Mesendoderm (in vitro differentiated cells): ENCODE data around the gene PDZD8.

ENCODE experiments used
- DNase-seq: peaks from one replicate; pipeline ENCODE4 v3.0.0; 2013
- H2AK5ac ChIP-seq: 2 replicates; pipeline ENCODE4 v1.6.1; 2013; ENCODE audit warnings: low read length, inconsistent platforms
- H2BK120ac ChIP-seq: 2 replicates; pipeline ENCODE4 v1.6.1; 2013; ENCODE audit warnings: low read depth, mild to moderate bottlenecking, low read length, moderate library complexity, mixed read lengths
- H2BK15ac ChIP-seq: replicated peaks from 2 replicates; pipeline ENCODE4 v1.6.1; 2013; ENCODE audit warnings: low read depth, mild to moderate bottlenecking, moderate library complexity
- H2BK5ac ChIP-seq: 2 replicates; pipeline ENCODE4 v1.6.1; 2013; ENCODE audit warnings: low read length, inconsistent platforms
- H3K18ac ChIP-seq: 2 replicates; pipeline ENCODE4 v1.6.1; 2013; ENCODE audit warnings: mild to moderate bottlenecking, low read length, mixed read lengths
- H3K23ac ChIP-seq: one replicate; pipeline ENCODE4 v1.6.1; 2013; ENCODE audit warnings: low read length
- H3K27ac ChIP-seq: 2 replicates; pipeline ENCODE4 v1.5.1; 2013; ENCODE audit warnings: low read depth, mild to moderate bottlenecking, inconsistent platforms, low read length, moderate library complexity
- H3K27me3 ChIP-seq: 2 replicates; pipeline ENCODE4 v1.6.1; 2013; ENCODE audit warnings: low read length, control low read depth, mild to moderate bottlenecking, inconsistent platforms; ENCODE audit not compliant: insufficient read depth, poor library complexity
- H3K36me3 ChIP-seq: 2 replicates; pipeline ENCODE4 v1.6.1; 2013; ENCODE audit warnings: low read length, inconsistent platforms; ENCODE audit not compliant: control insufficient read depth, insufficient read depth
- H3K4ac ChIP-seq: one replicate; pipeline ENCODE4 v1.6.1; 2013; ENCODE audit warnings: low read depth, mild to moderate bottlenecking, low read length, moderate library complexity
- H3K4me1 ChIP-seq: 2 replicates; pipeline ENCODE4 v1.6.1; 2013; ENCODE audit warnings: low read depth, low read length, inconsistent platforms; ENCODE audit not compliant: control insufficient read depth
- H3K4me2 ChIP-seq: 2 replicates; pipeline ENCODE4 v1.6.1; 2013; ENCODE audit warnings: low read length
- H3K4me3 ChIP-seq: 2 replicates; pipeline ENCODE4 v1.5.1; 2013; ENCODE audit warnings: mild to moderate bottlenecking, low read length
- H3K56ac ChIP-seq: one replicate; pipeline ENCODE4 v1.6.1; 2013; ENCODE audit warnings: low read length
- H3K79me1 ChIP-seq: 2 replicates; pipeline ENCODE4 v1.6.1; 2013; ENCODE audit warnings: low read length, inconsistent platforms
- H3K79me2 ChIP-seq: 2 replicates; pipeline ENCODE4 v1.6.1; 2013; ENCODE audit warnings: mild to moderate bottlenecking, low read length; ENCODE audit not compliant: control insufficient read depth, insufficient read depth
- H3K9ac ChIP-seq: 2 replicates; pipeline ENCODE4 v1.6.1; 2013; ENCODE audit warnings: low read length, inconsistent platforms
- H4K5ac ChIP-seq: one replicate; pipeline ENCODE4 v1.6.1; 2013; ENCODE audit warnings: low read length
- H4K8ac ChIP-seq: one replicate; pipeline ENCODE4 v1.6.1; 2013; ENCODE audit warnings: low read depth, mild to moderate bottlenecking, control low read depth, low read length, moderate library complexity
- WGBS: extraction: QIAGEN DNeasy Blood & Tissue Kit; methylation state at CpG from one replicate; pipeline ENCODE4 v1.1.7; 2013; ENCODE audit warnings: low lambda C conversion rate, missing lambda C conversion rate; ENCODE audit not compliant: insufficient coverage; ENCODE audit errors: extremely low coverage; 5-methylcytosine and 5-hydroxymethylcytosine counted together

PDZD8 gene

GRCh38 chr10:117268907-117269306 is 106.3 kb downstream of the PDZD8 start:
- Histone ChIP-seq H2BK120ac (no peak overlapping the region), H2AK5ac (no peak overlapping the region), H3K4me3 (no peak overlapping the region), H3K4me1 (no peaks in the 10 kb centered on the region), H3K56ac (no peak overlapping the region), H3K27ac (no peak overlapping the region), H2BK5ac (no peak overlapping the region), H2BK15ac (no peak overlapping the region), H3K18ac (no peak overlapping the region), H4K5ac (no peak overlapping the region), H3K79me2 (no peaks in the 10 kb centered on the region), H3K27me3 (no peaks in the 10 kb centered on the region), H3K36me3 (no peaks in the 10 kb centered on the region), H3K23ac (no peak overlapping the region), H3K4me2 (no peak overlapping the region), H3K4ac (no peak overlapping the region), H3K79me1 (no peaks in the 10 kb centered on the region), H4K8ac (no peak overlapping the region), H3K9ac (no peak overlapping the region)
- 100% methylated on average over 2 of the region's 2 CpGs for WGBS
- no peak for DNase-seq

GRCh38 chr10:117268258-117268657 is 107.0 kb downstream of the PDZD8 start:
- Histone ChIP-seq H2BK15ac (no peak overlapping the region), H3K79me1 (no peaks in the 10 kb centered on the region), H3K4me3 (no peak overlapping the region), H3K27ac (no peak overlapping the region), H3K23ac (no peak overlapping the region), H2BK120ac (no peak overlapping the region), H4K5ac (no peak overlapping the region), H3K79me2 (no peaks in the 10 kb centered on the region), H3K56ac (no peak overlapping the region), H4K8ac (no peak overlapping the region), H3K4me1 (no peaks in the 10 kb centered on the region), H3K27me3 (no peaks in the 10 kb centered on the region), H3K36me3 (no peaks in the 10 kb centered on the region), H3K18ac (no peak overlapping the region), H2AK5ac (no peak overlapping the region), H3K4ac (no peak overlapping the region), H3K9ac (no peak overlapping the region), H3K4me2 (no peak overlapping the region), H2BK5ac (no peak overlapping the region)
- no CpG with 5 or more reads among the region's 4 CpGs for WGBS
- DNase-seq = no peak

GRCh38 chr10:117266812-117267211 is 108.4 kb downstream of the PDZD8 start:
- no peaks in the 10 kb centered on the region for H3K79me1 ChIP-seq
- H2BK120ac ChIP-seq = no peak overlapping the region
- H3K56ac ChIP-seq = no peak overlapping the region
- no peak overlapping the region for H2BK15ac ChIP-seq
- H3K4me2 ChIP-seq = no peak overlapping the region
- no peak overlapping the region for H3K4me3 ChIP-seq
- no peak overlapping the region for H3K23ac ChIP-seq
- no peaks in the 10 kb centered on the region for H3K79me2 ChIP-seq
- no peaks in the 10 kb centered on the region for H3K4me1 ChIP-seq
- H3K18ac ChIP-seq = no peak overlapping the region
- H3K27ac ChIP-seq = no peak overlapping the region
- no peak overlapping the region for H3K4ac ChIP-seq
- no peak overlapping the region for H4K5ac ChIP-seq
- H3K9ac ChIP-seq = no peak overlapping the region
- no peak overlapping the region for H4K8ac ChIP-seq
- no peak overlapping the region for H2AK5ac ChIP-seq
- no CpG with 5 or more reads among the region's 2 CpGs for WGBS
- no peak for DNase-seq
- no peaks in the 10 kb centered on the region for H3K27me3 ChIP-seq
- H2BK5ac ChIP-seq = no peak overlapping the region
- no peaks in the 10 kb centered on the region for H3K36me3 ChIP-seq

- H3K36me3 ChIP-seq = no peaks in the 10 kb centered on the region
- H4K5ac ChIP-seq = no peak overlapping the region
- H3K23ac ChIP-seq = no peak overlapping the region
- H3K18ac ChIP-seq = no peak overlapping the region
- no peaks in the 10 kb centered on the region for H3K27me3 ChIP-seq
- H4K8ac ChIP-seq = no peak overlapping the region
- H2BK15ac ChIP-seq = no peak overlapping the region
- no peak overlapping the region for H3K4me2 ChIP-seq
- H2AK5ac ChIP-seq = no peak overlapping the region
- H3K79me1 ChIP-seq = no peaks in the 10 kb centered on the region
- WGBS = no CpG with 5 or more reads among the region's 9 CpGs
- H3K27ac ChIP-seq = no peak overlapping the region
- no peak overlapping the region for H2BK5ac ChIP-seq
- no peak overlapping the region for H2BK120ac ChIP-seq
- no peak overlapping the region for H3K9ac ChIP-seq
- H3K56ac ChIP-seq = no peak overlapping the region
- no peaks in the 10 kb centered on the region for H3K4me1 ChIP-seq
- DNase-seq = no peak
- H3K4me3 ChIP-seq = no peak overlapping the region
- no peaks in the 10 kb centered on the region for H3K79me2 ChIP-seq
- no peak overlapping the region for H3K4ac ChIP-seq
These were observed 108.8 kb downstream of the PDZD8 start for GRCh38 chr10:117266400-117266799.

- no CpG with 5 or more reads among the region's 7 CpGs for WGBS
- no peaks in the 10 kb centered on the region for H3K36me3 ChIP-seq
- no peak overlapping the region for H3K9ac ChIP-seq
- H3K27me3 ChIP-seq = no peaks in the 10 kb centered on the region
- H2AK5ac ChIP-seq = no peak overlapping the region
- no peak overlapping the region for H3K18ac ChIP-seq
- no peak for DNase-seq
- no peak overlapping the region for H4K5ac ChIP-seq
- H3K23ac ChIP-seq = no peak overlapping the region
- no peak overlapping the region for H4K8ac ChIP-seq
- no peak overlapping the region for H2BK5ac ChIP-seq
- no peak overlapping the region for H3K4me2 ChIP-seq
- no peaks in the 10 kb centered on the region for H3K79me2 ChIP-seq
- no peaks in the 10 kb centered on the region for H3K79me1 ChIP-seq
- H3K4ac ChIP-seq = no peak overlapping the region
- H2BK15ac ChIP-seq = no peak overlapping the region
- no peak overlapping the region for H3K56ac ChIP-seq
- H3K4me3 ChIP-seq = no peak overlapping the region
- no peak overlapping the region for H3K27ac ChIP-seq
- H3K4me1 ChIP-seq = no peaks in the 10 kb centered on the region
- no peak overlapping the region for H2BK120ac ChIP-seq
These were observed 110.5 kb downstream of the PDZD8 start for GRCh38 chr10:117264782-117265181.

GRCh38 chr10:117262903-117263293 is 112.3 kb downstream of the PDZD8 start:
- Histone ChIP-seq H3K79me1 (no peaks in the 10 kb centered on the region), H2BK120ac (no peak overlapping the region)

More at GRCh38 chr10:117262903-117263293, 112.3 kb downstream of the PDZD8 start:
- no peak overlapping the region for H4K5ac ChIP-seq
- H2AK5ac ChIP-seq = no peak overlapping the region
- no peaks in the 10 kb centered on the region for H3K79me2 ChIP-seq
- H3K4me1 ChIP-seq = no peaks in the 10 kb centered on the region
- no peak overlapping the region for H3K4ac ChIP-seq
- no peak overlapping the region for H3K23ac ChIP-seq
- no peak overlapping the region for H3K27ac ChIP-seq
- no peaks in the 10 kb centered on the region for H3K27me3 ChIP-seq
- no CpG with 5 or more reads among the region's 7 CpGs for WGBS
- H3K9ac ChIP-seq = no peak overlapping the region
- no peaks in the 10 kb centered on the region for H3K36me3 ChIP-seq
- no peak overlapping the region for H2BK15ac ChIP-seq
- H4K8ac ChIP-seq = no peak overlapping the region
- DNase-seq = no peak
- no peak overlapping the region for H3K4me3 ChIP-seq
- no peak overlapping the region for H2BK5ac ChIP-seq
- H3K56ac ChIP-seq = no peak overlapping the region
- no peak overlapping the region for H3K4me2 ChIP-seq
- H3K18ac ChIP-seq = no peak overlapping the region
